HepG2 (cell line): ENCODE results near the gene CNOT10. TPM values are rescaled to one million over a fixed set of nuclear protein-coding genes. Genes with fewer than 3 reads are reported as not detected.

Experiments
- ATAC-seq: fragments of 200-7000 bp; cut with Tn5 transposase; 3 replicates; pipeline ENCODE4 v1.9.1; 2020; ENCODE audit warnings: mild to moderate bottlenecking, moderate library complexity
- BruUV-seq: library from RNA; stranded (reverse); fragments of 400-500 nt; replicated peaks from 2 replicates; lab custom pipeline; 2021; lab: Mats Ljungman, UMichigan
- CTCF ChIA-PET: fragments of 300-600 bp; formaldehyde crosslinking; extraction: SDS; loops from one replicate; lab custom pipeline; 2021; ENCODE audit warnings: low total read pairs, inconsistent platforms, low intra/inter-chr PET ratio; lab: Yijun Ruan, JAX
- POLR2A ChIA-PET: fragments of 350-600 bp; sonication (Branson Sonifier 250); formaldehyde crosslinking; loops from one replicate; lab custom pipeline; 2020; ENCODE audit warnings: antibody characterized with exemption, inconsistent platforms; lab: Yijun Ruan, JAX
- DNase-seq: peaks from one replicate; pipeline ENCODE4 v3.0.0-alpha.2; 2015; ENCODE audit warnings: low spot score
- FAIRE-seq: peaks from 3 replicates; lab custom pipeline; 2011; peaks lifted over from hg19 to GRCh38; lab: Jason Lieb, UNC
- H2AFZ ChIP-seq: one replicate; pipeline ENCODE4 v1.6.1; 2011; ENCODE audit warnings: low read length, inconsistent platforms
- H3K27ac ChIP-seq: fragments of 300-600 bp; 3 replicates; pipeline ENCODE4 v1.8.0; 2011; ENCODE audit warnings: mixed run types, mild to moderate bottlenecking, mixed read lengths, low read length, inconsistent platforms; ENCODE audit not compliant: insufficient read depth; ENCODE audit errors: extremely low read length
- H3K27me3 ChIP-seq, 2 experiments: fragments of 200-600 bp in 1 of 2; 2 replicates in 1 of 2; 3 replicates in 1 of 2; pipeline versions ENCODE4 v1.6.0 to v1.8.0; 2011; ENCODE audit warnings: low read length in 2 of 2, mild to moderate bottlenecking in 2 of 2, moderate library complexity in 2 of 2, inconsistent platforms in 1 of 2; ENCODE audit not compliant: insufficient read depth in 2 of 2, control insufficient read depth in 1 of 2
- H3K36me3 ChIP-seq, 2 experiments: fragments of 200-600 bp in 1 of 2; replicated peaks in 1 of 2; 2 replicates in 1 of 2; 3 replicates in 1 of 2; pipeline versions ENCODE4 v1.5.1 to v1.8.0; 2011; ENCODE audit warnings: low read length in 2 of 2, inconsistent platforms in 1 of 2; ENCODE audit not compliant: insufficient read depth in 2 of 2, control insufficient read depth in 1 of 2
- H3K4me1 ChIP-seq: 2 replicates; pipeline ENCODE4 v1.5.1; 2012; ENCODE audit warnings: low read length, inconsistent platforms; ENCODE audit not compliant: insufficient read depth
- H3K4me2 ChIP-seq: 2 replicates; pipeline ENCODE4 v1.6.0; 2011; ENCODE audit warnings: low read depth, low read length, inconsistent platforms
- H3K4me3 ChIP-seq, 3 experiments: fragments of 200-600 bp in 1 of 3; sonication (generic), shearing (Covaris generic) in 1 of 3; replicated peaks in 1 of 3; 2 replicates each; pipeline ENCODE4 v1.5.1; 2011 to 2016; ENCODE audit warnings: low read length in 3 of 3, inconsistent platforms in 2 of 3, low read depth in 2 of 3, mild to moderate bottlenecking in 2 of 3, control low read depth in 1 of 3, mixed read lengths in 1 of 3; ENCODE audit not compliant: insufficient read depth in 1 of 3
- H3K79me2 ChIP-seq: one replicate; pipeline ENCODE4 v1.6.1; 2011; ENCODE audit warnings: low read length, inconsistent platforms; ENCODE audit not compliant: insufficient read depth
- H3K9ac ChIP-seq: 2 replicates; pipeline ENCODE4 v1.6.0; 2011; ENCODE audit warnings: mild to moderate bottlenecking, low read depth, low read length, inconsistent platforms; ENCODE audit not compliant: insufficient read depth
- H3K9me3 ChIP-seq: 2 replicates; pipeline ENCODE4 v1.5.1; 2012; ENCODE audit warnings: mild to moderate bottlenecking, low read length
- H4K20me1 ChIP-seq: 2 replicates; pipeline ENCODE4 v1.6.0; 2011; ENCODE audit warnings: inconsistent platforms, mild to moderate bottlenecking, low read length, moderate library complexity; ENCODE audit not compliant: insufficient read depth
- E2F1 ChIP-seq: sonication (generic); formaldehyde crosslinking; IDR thresholded peaks from 2 replicates; pipeline ENCODE4 v1.5.0; 2020; ENCODE audit warnings: missing genetic modification reagents
- ERF ChIP-seq: IDR thresholded peaks from 2 replicates; pipeline ENCODE4 v1.6.1; 2018; ENCODE audit warnings: missing biosample characterization, missing genetic modification reagents
- GTF2F1 ChIP-seq: fragments of 150-350 bp; IDR thresholded peaks from 2 replicates; pipeline ENCODE4 v1.6.1; 2014; ENCODE audit warnings: low read length
- KDM5B ChIP-seq: sonication (generic); formaldehyde crosslinking; IDR thresholded peaks from 2 replicates; pipeline ENCODE4 v1.4.0; 2020; ENCODE audit warnings: missing genetic modification reagents, mild to moderate bottlenecking, borderline replicate concordance
- MXI1 ChIP-seq: IDR thresholded peaks from 3 replicates; pipeline ENCODE4 v1.6.1; 2012; ENCODE audit warnings: low read depth, low read length, inconsistent platforms, borderline replicate concordance
- NFIC ChIP-seq: IDR thresholded peaks from 2 replicates; pipeline ENCODE4 v1.6.1; 2012; ENCODE audit warnings: mild to moderate bottlenecking, low read length, inconsistent platforms
- SOX13 ChIP-seq, 3 experiments: fragments of 450-650 bp in 1 of 3; sonication (generic) in 1 of 3; formaldehyde crosslinking in 1 of 3; IDR thresholded peaks in 2 of 3; conservative IDR thresholded peaks in 1 of 3; 2 replicates each; pipeline versions ENCODE4 v1.5.0 to v1.6.1; 2016 to 2020; ENCODE audit warnings: antibody characterized with exemption in 1 of 3, mild to moderate bottlenecking in 1 of 3, missing compliant biosample characterization in 1 of 3, missing genetic modification reagents in 1 of 3, moderate library complexity in 1 of 3
- TBX2 ChIP-seq: sonication (generic); formaldehyde crosslinking; IDR thresholded peaks from 2 replicates; pipeline ENCODE4 v1.5.0; 2020; ENCODE audit warnings: missing genetic modification reagents, mild to moderate bottlenecking, borderline replicate concordance
- TFDP1 ChIP-seq: IDR thresholded peaks from 2 replicates; pipeline ENCODE4 v1.6.1; 2016; ENCODE audit warnings: missing compliant biosample characterization, missing genetic modification reagents, borderline replicate concordance
- ZBTB10 ChIP-seq: sonication (generic); formaldehyde crosslinking; IDR thresholded peaks from 2 replicates; pipeline ENCODE4 v1.4.0; 2020; ENCODE audit warnings: missing genetic modification reagents, borderline replicate concordance
- ZBTB20 ChIP-seq: sonication (generic); formaldehyde crosslinking; IDR thresholded peaks from 2 replicates; pipeline ENCODE4 v1.8.1; 2023; ENCODE audit warnings: missing genetic modification reagents, low read depth, mild to moderate bottlenecking, borderline replicate concordance
- ZFY ChIP-seq: sonication (generic); formaldehyde crosslinking; IDR thresholded peaks from 2 replicates; pipeline ENCODE4 v1.4.0; 2020; ENCODE audit warnings: missing genetic modification reagents
- ZNF281 ChIP-seq: sonication (generic); formaldehyde crosslinking; IDR thresholded peaks from 2 replicates; pipeline ENCODE4 v1.4.0; 2020; ENCODE audit warnings: missing genetic modification reagents, borderline replicate concordance
- ZNF558 ChIP-seq: sonication (generic); formaldehyde crosslinking; IDR thresholded peaks from 2 replicates; pipeline ENCODE4 v1.9.0; 2022; ENCODE audit warnings: mild to moderate bottlenecking, missing genetic modification reagents, borderline replicate concordance
- WGBS: methylation state at CpG from one replicate; pipeline ENCODE4 v1.1.6; 2017; ENCODE audit warnings: low lambda C conversion rate; 5-methylcytosine and 5-hydroxymethylcytosine counted together
- in situ Hi-C: cut with HindIII; loops from 2 replicates; pipeline ENCODE4 v1.10.0; 2017; ENCODE audit warnings: low pct_unique_long_range_greater_than_20kb; ENCODE audit not compliant: extremely low pct_ligation_motif_present
- intact Hi-C: fragments of 100-400 bp; cut with micrococcal nuclease; formaldehyde crosslinking; loops from one replicate; pipeline ENCODE4 v1.10.0; 2022; ENCODE audit not compliant: unreplicated experiment
- polyA plus RNA-seq, 8 experiments: library from polyadenylated mRNA; depleted of rRNA in 3 of 8; stranded (reverse) in 7 of 8; unstranded in 1 of 8; fragments of >200 nt; fragmentation: Illumina TruSeq in 4 of 8; extraction: Trizol in 4 of 8; gene quantifications; 2 replicates each; pipeline versions ENCODE4 v1.2.1 to v1.2.3, GENCODE V29; 2011 to 2016; ENCODE audit warnings: low read depth in 4 of 8, missing spikeins in 1 of 8, mixed read lengths in 1 of 8; ENCODE audit not compliant: insufficient read depth in 1 of 8
- total RNA-seq, 5 experiments: library from RNA; depleted of rRNA; stranded (reverse); fragments of >200 nt; fragmentation: Illumina TruSeq; extraction: Trizol; gene quantifications; 2 replicates each; pipeline ENCODE4 v1.2.3, GENCODE V29; 2016; ENCODE audit warnings: low read depth in 1 of 5

Gene CNOT10
- total and polyA plus RNA-seq, 2 of the 13 experiments (the other 11 are each of a cell fraction or from before 2014, with no cell fraction given) = 21.2 to 34.1 TPM

GRCh38 chr3:32780735-32781210 is 95.8 kb downstream of the CNOT10 start:
- WGBS = 0% methylated on average over 24 of the region's 36 CpGs
- Histone ChIP-seq H3K9me3 (no peaks in the 10 kb centered on the region), H4K20me1 (no peaks in the 10 kb centered on the region), H3K27ac (peak overlapping the region; percentile 85), H3K4me3 (peak overlapping the region; percentile 68 to 81 (median 71)), H3K36me3 (no peaks in the 10 kb centered on the region), H3K9ac (peak overlapping the region; percentile 81), H3K27me3 (no peaks in the 10 kb centered on the region; a peak in 1 of 5 replicates), H3K4me1 (peaks cover 43% of the 10 kb centered on the region), H3K79me2 (peaks cover 15% of the 10 kb centered on the region), H2AFZ (no peak overlapping the region), H3K4me2 (peak overlapping the region; percentile 84)
- no TSS peak for BruUV-seq
- CTCF ChIA-PET = interaction anchor here (1.6 kb wide), 1 partner anchor 47 kb away, joined by 6 read pairs; no protein-coding TSS in a partner anchor
- POLR2A ChIA-PET = interaction anchor here (0.9 to 7.4 kb wide), 7 partner anchors 12 to 122 kb away, joined by 3 to 57 read pairs (median 4); no protein-coding TSS in a partner anchor
- ATAC-seq (peak; percentile 82), DNase-seq (peak; percentile 85), FAIRE-seq (no peak)
- in situ Hi-C loops = loop anchor here (5.0 kb wide), 2 partner anchors 37 to 43 kb away; partner anchors contain the start of gene TRIM71
- intact Hi-C loops = loop anchor here (1.0 to 2.0 kb wide), 4 partner anchors 36 to 154 kb away; no protein-coding TSS in a partner anchor
- TF ChIP-seq ZBTB20 (CRISPR knock-in tag) (no peak), KDM5B (CRISPR knock-in tag) (peak; percentile 4; the same call in 1 of the 2 replicates), TBX2 (peak; percentile 56; the same call in 1 of the 2 replicates), ERF (CRISPR knock-in tag) (0 out of 2 replicates have a peak, but pooled peaks have one; percentile 21), GTF2F1 (no peak), ZFY (CRISPR knock-in tag) (peak; percentile 5; the same call in 1 of the 2 replicates), E2F1 (peak; percentile 70; the same call in 1 of the 2 replicates), NFIC (no peak; the same call in 1 of the 2 replicates), TFDP1 (CRISPR knock-in tag) (peak; percentile 20; the same call in 1 of the 2 replicates), ZNF281 (CRISPR knock-in tag) (peak; percentile 63; the same call in 1 of the 2 replicates), ZNF558 (CRISPR knock-in tag) (0 out of 2 replicates have a peak, but pooled peaks have one; percentile 14), ZBTB10 (peak; percentile 84; the same call in 1 of the 2 replicates), SOX13 (IDR thresholded peaks at IDR 0.05) (peak; percentile 21; the same call in 1 of the 2 replicates), SOX13 (CRISPR knock-in tag; conservative IDR thresholded peaks at IDR 0.05 in 1 of 2, IDR thresholded peaks at IDR 0.05 in 1 of 2) (peak in 1 of 2 experiments; percentile 83; a peak in 2 of 4 replicates), MXI1 (peak; percentile 54; the same call in 1 of the 3 replicates)
